ENCODE measurements around the gene CAMSAP3.

DNA sequence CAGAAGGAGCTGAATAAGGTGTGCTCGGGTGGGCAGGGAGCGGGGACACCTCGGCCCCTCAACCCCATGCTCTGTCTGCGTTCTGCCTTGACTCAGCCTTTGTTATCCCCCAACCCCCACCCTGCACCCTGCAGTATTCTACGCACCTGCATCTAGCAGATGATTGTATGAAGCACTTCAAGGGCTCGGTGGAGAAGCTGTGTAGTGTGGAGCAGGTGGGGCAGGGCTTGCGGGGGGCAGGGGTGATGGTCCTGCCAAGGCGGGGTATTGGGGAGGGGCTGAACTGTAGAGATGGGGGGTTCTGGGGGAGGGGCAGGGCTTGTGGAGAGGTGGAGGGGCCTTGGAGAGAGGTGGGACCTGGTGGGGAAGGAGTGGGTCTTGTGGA, 47.4 kb downstream of the CAMSAP3 start:
- TF ChIP-seq CTCF (IDR thresholded peaks at IDR 0.05; ENCODE audit: low read length): no peak
- no peak for TF ChIP-seq EZH2 (optimal IDR thresholded peaks at IDR 0.05; ENCODE audit: low read depth, low read length)
- no peak for TF ChIP-seq EZH2phosphoT487 (IDR thresholded peaks at IDR 0.05; ENCODE audit: low read length)

Data from MM.1S (cell line).